Breast epithelium (tissue), 4 donors: ENCODE measurements around the gene NET1. TPM values are rescaled to one million over a fixed set of nuclear protein-coding genes. Genes with fewer than 3 reads are reported as not detected.

Experiments
- DNase-seq, 2 donors: peaks; one replicate each; pipeline ENCODE4 v3.0.0-alpha.2; 2019; ENCODE audit warnings: low spot score in 2 of 2
- H3K27ac ChIP-seq, 2 donors: fragments of 200-600 bp; sonication (generic) in 1 of 2; one replicate each; pipeline ENCODE4 v1.5.1; 2016 to 2019; ENCODE audit warnings: mild to moderate bottlenecking in 1 of 2
- H3K27me3 ChIP-seq, 2 donors: fragments of 200-600 bp; sonication (generic) in 1 of 2; one replicate each; pipeline versions ENCODE4 v1.5.1 to v1.6.0; 2017 to 2019; ENCODE audit warnings: control low read depth in 1 of 2, mild to moderate bottlenecking in 1 of 2
- H3K36me3 ChIP-seq: fragments of 200-600 bp; one replicate; pipeline ENCODE4 v1.5.1; 2019
- H3K4me1 ChIP-seq, 2 donors: fragments of 200-600 bp; sonication (generic); one replicate each; pipeline ENCODE4 v1.5.1; 2016 to 2019; ENCODE audit warnings: control low read depth in 1 of 2
- H3K4me3 ChIP-seq, 3 donors: fragments of 200-600 bp; sonication (generic); 1 replicate in 2 of 3; 2 replicates in 1 of 3; pipeline ENCODE4 v1.5.1; 2016 to 2019; ENCODE audit warnings: mild to moderate bottlenecking in 3 of 3, moderate library complexity in 2 of 3
- H3K9me3 ChIP-seq, 2 donors: fragments of 200-600 bp; sonication (generic) in 1 of 2; one replicate each; pipeline ENCODE4 v1.5.1; 2016 to 2019; ENCODE audit warnings: control low read depth in 1 of 2
- CTCF ChIP-seq, 3 donors: fragments of 450-650 bp; IDR thresholded peaks; one replicate each; pipeline ENCODE4 v1.5.1; 2016 to 2017; ENCODE audit warnings: antibody characterized with exemption in 3 of 3, mild to moderate bottlenecking in 3 of 3, moderate library complexity in 3 of 3
- POLR2A ChIP-seq: fragments of 450-650 bp; IDR thresholded peaks from one replicate; pipeline ENCODE4 v1.6.1; 2016; ENCODE audit warnings: antibody characterized with exemption, mild to moderate bottlenecking, moderate library complexity
- POLR2AphosphoS5 ChIP-seq, 3 donors: sonication (generic); formaldehyde crosslinking; IDR thresholded peaks; one replicate each; pipeline ENCODE4 v1.6.1; 2017; ENCODE audit warnings: antibody characterized with exemption in 3 of 3
- intact Hi-C: fragments of 100-400 bp; cut with DNase I; formaldehyde crosslinking; loops from one replicate; pipeline ENCODE4 v1.15.1; 2023; ENCODE audit warnings: low total_unique reads
- total RNA-seq, 3 donors: library from RNA; depleted of rRNA; stranded (reverse); fragments of >200 nt; gene quantifications; one replicate each; pipeline ENCODE4 v1.1.0, GENCODE V29; 2016

Gene NET1
- total RNA-seq, 3 donors from 2014 or later, result 87.2 to 179 (median 145) TPM

GRCh38 chr10:5466451-5467206 lies 54.3 kb downstream of the NET1 start:
- H3K4me1 ChIP-seq, result peaks cover 8 to 17% of the 10 kb centered on the region in 2 donors
- peak overlapping the region in 1 of 3 donors; percentile 9 for H3K4me3 ChIP-seq
- H3K27me3 ChIP-seq, result no peaks in the 10 kb centered on the region
- no peaks in the 10 kb centered on the region for H3K36me3 ChIP-seq
- peak overlapping the region; percentile 86 to 90 for H3K27ac ChIP-seq
- TF ChIP-seq POLR2AphosphoS5 (IDR thresholded peaks at IDR 0.05) (peak in 2 of 3 donors; percentile 39 to 44), POLR2A (no peak), CTCF (IDR thresholded peaks at IDR 0.05) (no peak)
- H3K9me3 ChIP-seq, result peaks cover 0 to 6% of the 10 kb centered on the region in 2 donors
- intact Hi-C loops, result no loop called here
- peak; percentile 79 to 83 for DNase-seq

- peak overlapping the region; percentile 86 to 90 for H3K27ac ChIP-seq
- intact Hi-C loops, result no loop called here
- H3K36me3 ChIP-seq, result no peaks in the 10 kb centered on the region
- peaks cover 0 to 6% of the 10 kb centered on the region in 2 donors for H3K9me3 ChIP-seq
- H3K27me3 ChIP-seq, result no peaks in the 10 kb centered on the region
- no peak for TF ChIP-seq POLR2A
- TF ChIP-seq CTCF (IDR thresholded peaks at IDR 0.05), result no peak
- TF ChIP-seq POLR2AphosphoS5 (IDR thresholded peaks at IDR 0.05), result no peak
- H3K4me3 ChIP-seq, result no peak overlapping the region
- peaks cover 8 to 17% of the 10 kb centered on the region in 2 donors for H3K4me1 ChIP-seq
- no peak for DNase-seq
These were observed 54.8 kb downstream of the NET1 start for GRCh38 chr10:5467207-5467535.

- Histone ChIP-seq H3K36me3 (no peaks in the 10 kb centered on the region), H3K9me3 (peaks cover 0 to 6% of the 10 kb centered on the region in 2 donors), H3K4me1 (peaks cover 8 to 13% of the 10 kb centered on the region in 2 donors), H3K27ac (peak overlapping the region in 1 of 2 donors; percentile 86), H3K4me3 (no peak overlapping the region), H3K27me3 (no peaks in the 10 kb centered on the region)
- DNase-seq, result no peak
- intact Hi-C loops, result no loop called here
- TF ChIP-seq POLR2A (no peak), CTCF (IDR thresholded peaks at IDR 0.05) (no peak)
These were observed 55.4 kb downstream of the NET1 start for GRCh38 chr10:5467634-5468255.

GRCh38 chr10:5468262-5469106 lies 56.1 kb downstream of the NET1 start:
- intact Hi-C loops, result no loop called here
- no peak for TF ChIP-seq POLR2A
- no peak for TF ChIP-seq CTCF (IDR thresholded peaks at IDR 0.05)
- no peak for TF ChIP-seq POLR2AphosphoS5 (IDR thresholded peaks at IDR 0.05)
- DNase-seq, result no peak
- Histone ChIP-seq H3K9me3 (peaks cover 0 to 6% of the 10 kb centered on the region in 2 donors), H3K4me1 (peaks cover 8 to 13% of the 10 kb centered on the region in 2 donors), H3K36me3 (no peaks in the 10 kb centered on the region), H3K27me3 (no peaks in the 10 kb centered on the region), H3K27ac (no peak overlapping the region), H3K4me3 (no peak overlapping the region)
